ENCODE data around the gene TUBGCP3.

The TUBGCP3 gene

DNA sequence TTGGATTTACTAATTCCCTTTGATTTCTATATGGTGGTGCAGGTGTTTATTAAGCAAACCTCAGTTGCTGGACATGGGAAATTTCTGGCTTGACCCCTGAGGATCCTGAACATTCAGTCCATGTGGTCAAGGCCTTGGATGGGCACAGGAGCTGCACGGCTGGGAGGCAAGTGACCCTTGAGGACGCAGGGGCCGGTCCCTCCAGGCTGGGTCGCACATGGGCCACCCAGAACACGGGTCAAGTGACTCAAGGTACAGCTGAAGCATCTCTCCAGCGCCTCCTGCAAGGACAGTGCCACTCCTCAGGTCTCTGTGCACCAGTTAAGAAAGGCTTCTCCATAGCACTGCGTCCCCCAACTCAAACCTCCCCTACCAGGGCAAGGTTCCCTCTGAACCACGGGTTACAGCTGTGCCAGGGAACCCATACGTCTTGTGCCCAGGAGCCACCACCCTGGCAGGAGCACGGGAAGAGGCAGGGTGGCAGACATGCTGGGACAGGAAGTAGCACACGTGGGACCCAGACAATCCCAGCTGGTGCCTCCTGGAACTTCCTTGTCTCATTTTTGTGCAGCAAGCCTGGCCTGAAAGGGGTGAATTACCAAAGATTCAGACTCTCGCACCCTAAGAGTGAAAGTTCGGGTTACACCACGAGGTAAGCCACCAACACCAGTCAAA, 118.7 kb downstream of the TUBGCP3 start:
- DNase-seq, result no peak

DNA sequence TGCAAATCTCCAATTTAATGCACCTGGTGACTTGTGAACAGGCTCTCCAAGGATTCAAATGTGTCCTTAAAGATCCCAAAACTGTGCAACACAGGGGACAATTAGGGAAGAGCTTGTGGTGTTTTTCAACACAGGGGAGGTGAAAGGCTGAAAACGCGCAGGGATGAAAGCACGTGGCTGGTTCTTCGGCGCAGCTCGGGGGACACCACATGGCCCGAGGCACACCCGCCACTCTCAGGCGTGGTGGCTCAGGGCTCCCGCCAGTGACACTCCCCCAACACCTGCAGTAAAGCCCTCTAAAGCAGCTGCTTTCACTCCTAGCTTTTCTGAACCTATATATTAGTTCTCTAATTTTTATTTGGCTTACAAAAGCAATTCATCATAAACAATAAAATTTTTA, 119.9 kb downstream of the TUBGCP3 start:
- no peak for DNase-seq

- no peak for DNase-seq
Measured at GRCh38 chr13:112467236-112467635, 120.7 kb downstream of the TUBGCP3 start.

- DNase-seq, result no peak
Measured at GRCh38 chr13:112466132-112467058, 121.6 kb downstream of the TUBGCP3 start.

- no peak for DNase-seq
Measured at GRCh38 chr13:112465251-112466131, 122.5 kb downstream of the TUBGCP3 start.

GRCh38 chr13:112464720-112465119, 123.2 kb downstream of the TUBGCP3 start:
- DNase-seq, result no peak

DNA sequence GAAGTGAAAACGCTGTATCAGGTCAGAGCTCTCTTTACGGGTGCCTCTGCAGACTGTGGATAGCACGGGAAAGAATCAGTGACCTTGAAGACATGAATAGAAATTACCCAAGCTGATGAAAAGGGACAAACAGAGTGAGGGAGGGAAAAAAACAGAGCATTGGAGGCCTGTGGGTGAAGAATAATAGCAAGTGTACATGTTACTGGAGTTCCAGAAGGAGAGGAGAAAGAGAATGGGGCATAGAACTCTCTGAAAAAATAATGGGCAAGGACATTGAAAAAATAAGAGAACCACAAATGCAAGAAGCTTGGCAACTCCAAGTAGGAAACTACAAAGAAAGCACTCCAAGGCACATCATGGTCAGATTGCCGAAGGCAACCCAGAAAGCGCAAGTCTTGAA, 125.5 kb downstream of the TUBGCP3 start:
- DNase-seq, result no peak

DNA sequence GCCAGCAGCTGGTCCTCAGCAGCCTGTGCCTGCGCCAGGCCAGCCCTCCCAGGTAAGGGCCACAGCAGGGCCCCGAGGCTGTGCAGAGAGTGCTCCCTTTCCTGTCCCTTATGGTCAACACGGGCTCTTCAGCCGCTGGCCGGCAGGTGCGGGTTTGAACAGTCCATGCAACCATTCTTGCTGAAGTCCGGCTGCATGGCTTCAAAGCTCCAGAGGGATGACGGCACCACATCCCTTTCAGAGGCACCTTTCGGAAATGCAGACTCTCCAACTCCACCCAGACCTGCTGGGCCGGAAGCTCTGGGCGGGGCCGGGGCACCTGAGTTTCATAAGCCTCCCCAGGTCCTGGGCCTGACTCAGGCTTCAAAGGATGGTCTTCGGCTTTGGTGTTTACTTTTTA, 130.5 kb downstream of the TUBGCP3 start:
- no peak for DNase-seq

GRCh38 chr13:112457081-112457480, 130.9 kb downstream of the TUBGCP3 start:
- DNase-seq, result no peak

DNA sequence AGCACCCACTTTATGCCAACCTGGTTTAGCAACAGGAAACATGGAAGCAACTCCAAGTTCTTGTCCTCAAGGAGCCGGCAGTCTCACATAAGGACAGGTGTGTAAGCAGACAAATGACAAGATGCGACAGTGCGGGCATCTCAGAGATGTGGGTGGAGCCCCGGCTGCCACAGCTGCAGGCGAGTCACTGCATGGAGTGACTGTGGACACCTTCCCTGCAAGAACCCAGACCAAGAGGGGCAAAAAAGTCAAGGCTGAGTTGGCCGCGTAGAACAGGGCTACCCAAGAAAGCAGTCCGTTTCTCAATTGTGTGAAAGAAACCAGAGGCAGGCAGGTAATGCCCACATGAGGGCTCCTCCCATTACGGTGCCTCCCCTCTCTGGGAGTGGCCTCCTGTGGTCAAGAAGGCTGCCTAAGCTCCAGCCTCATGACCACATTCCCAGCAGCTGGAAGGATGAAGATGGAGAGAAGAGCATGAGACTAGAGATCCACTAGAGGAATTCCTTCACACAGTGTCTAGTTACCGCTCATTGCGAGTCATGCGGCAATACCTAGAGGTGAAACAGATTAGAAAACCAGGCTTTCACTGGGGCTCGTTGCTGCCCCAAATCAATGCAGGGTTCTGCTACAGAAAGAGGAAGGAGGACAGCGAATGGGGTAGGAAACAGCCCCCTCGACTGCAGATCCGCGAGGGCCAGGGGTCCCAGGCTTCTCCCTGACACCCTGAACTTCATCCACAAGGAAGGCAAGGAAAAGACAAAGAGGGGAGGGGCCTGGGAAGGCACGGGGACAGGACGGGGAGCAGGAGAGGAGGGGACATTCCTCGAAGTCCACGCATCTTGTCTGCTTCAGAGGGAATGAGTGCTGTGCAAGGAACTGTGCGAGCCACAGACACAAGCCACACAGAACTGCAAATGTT, 131.6 kb downstream of the TUBGCP3 start:
- DNase-seq, result no peak

DNA sequence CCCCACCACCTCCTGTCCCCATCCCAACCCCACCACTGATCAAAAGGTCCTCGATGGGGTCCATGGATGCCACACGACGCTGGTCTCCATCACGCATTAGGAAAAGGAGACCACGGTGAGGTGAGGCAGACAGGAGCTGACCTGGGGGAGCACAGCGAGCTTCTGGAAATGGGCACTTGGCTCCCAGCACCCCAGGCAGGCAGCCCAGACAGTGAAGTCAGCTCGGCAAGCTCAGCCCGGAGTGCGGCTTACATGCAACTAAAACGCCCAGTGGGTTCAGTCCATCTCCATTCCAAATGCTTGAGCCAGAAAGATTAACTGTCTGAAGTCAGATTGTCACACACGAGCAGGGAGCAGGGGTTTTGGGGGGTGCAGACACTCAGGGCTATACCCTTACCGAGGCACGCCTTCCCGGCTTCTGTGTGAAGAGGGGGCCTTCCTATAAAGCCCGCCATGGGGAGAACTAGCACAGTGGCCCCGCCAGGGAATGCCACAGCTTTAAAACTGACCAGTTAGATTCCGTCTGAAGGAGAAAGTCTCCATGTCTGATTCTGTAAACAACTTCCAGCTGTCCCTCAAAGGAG, 132.4 kb downstream of the TUBGCP3 start:
- DNase-seq, result no peak

DNA sequence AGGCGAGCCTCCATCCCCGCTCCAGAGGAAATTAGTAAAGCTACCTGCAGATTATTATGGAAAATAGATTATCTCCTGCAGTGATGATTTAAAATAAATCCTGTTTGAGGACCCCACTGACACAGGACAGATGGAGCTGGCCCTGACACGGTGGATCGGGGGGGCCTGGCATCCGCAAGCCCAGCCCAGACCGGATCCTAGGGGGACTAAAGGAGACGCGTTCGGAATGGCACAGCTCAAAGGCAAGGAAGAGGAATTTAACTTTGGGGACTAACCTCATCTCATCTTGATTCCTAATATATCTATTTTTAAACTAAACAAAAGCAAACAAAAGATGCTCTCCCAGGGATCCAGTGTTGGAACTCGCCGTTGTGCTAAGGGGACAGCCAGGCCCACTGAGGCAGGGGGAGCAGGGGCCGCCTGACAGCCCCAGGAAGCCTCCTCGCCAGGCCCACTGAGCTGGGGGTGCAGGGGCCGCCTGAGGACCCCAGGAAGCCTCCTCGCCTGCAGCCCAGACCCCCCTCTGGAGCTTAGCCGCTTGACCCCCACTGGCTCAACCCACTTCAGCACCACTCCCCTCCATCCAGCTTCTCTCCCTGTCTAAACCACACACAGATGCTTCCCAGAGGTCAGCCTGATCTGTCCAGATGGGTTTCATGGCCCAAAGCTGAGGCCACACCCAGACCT, 133.2 kb downstream of the TUBGCP3 start:
- no peak for DNase-seq

DNA sequence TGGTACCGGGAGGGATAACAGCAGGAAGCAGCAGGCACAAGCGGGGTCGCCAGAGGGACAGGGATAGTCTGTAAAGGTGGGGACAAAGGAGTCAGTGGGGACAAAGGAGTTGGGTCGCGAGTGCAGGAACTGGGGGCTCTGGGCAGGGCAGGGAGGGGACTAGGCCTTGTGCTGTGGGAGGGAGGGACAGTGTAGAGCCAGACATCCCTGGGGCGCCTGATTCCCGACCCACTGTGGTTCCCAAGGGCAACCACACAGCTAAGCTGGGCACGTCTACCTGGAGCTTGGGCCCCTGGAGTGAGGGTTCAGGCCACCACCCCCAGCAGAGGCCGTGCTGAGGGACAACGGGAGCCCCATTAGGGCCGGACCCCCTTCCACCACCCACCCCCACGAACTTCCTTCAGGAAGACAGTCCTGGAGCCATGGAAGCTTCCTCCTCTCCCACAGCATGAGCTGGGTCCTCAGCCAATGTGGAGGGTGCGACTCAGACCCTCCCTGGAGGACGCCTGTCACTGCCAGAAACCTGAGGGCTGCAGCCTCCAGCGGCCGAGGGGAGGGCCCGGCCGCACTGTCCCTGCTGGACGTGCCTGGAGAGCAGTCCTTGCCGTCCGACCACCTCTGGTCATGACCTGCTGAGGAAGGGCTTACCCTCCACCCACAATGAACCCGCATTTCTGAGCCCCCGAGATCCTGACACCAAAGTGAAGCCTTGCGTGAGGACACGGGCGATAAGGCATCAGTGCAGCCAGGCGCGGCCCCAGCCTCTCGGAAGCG, 133.9 kb downstream of the TUBGCP3 start:
- DNase-seq, result no peak

DNA sequence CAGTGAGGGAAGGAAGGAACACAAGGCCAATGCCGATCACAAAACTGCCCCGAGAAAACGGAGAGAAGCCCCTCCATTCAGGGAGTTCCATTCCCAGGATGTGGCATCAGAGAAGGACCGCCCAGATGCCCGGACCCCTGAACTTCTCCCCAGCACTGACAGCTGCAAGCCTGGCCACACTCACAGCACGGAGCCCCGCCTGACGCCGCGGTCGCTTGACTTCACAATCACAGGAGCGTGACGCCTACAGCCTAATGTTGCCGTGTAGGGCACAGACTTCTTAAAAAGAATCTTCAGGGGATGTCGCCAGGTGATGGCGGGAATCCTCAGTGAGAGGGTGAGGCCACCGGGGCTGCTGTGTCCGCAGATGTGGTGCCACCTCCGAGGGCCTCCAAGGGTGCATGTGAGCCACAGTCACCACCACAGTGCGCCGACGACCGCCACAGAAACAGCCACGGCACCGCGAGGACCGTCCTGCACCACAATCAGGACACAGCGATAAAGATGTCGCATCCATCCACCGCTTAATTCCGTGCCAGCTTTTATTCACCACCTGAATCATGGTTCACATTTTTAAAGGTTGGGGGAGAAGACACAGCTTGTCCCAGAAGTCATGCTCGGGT, 134.6 kb downstream of the TUBGCP3 start:
- DNase-seq, result no peak

- DNase-seq, result no peak
Measured at GRCh38 chr13:112452380-112453206, 135.4 kb downstream of the TUBGCP3 start.

- no peak for DNase-seq
Measured at GRCh38 chr13:112451512-112452379, 136.2 kb downstream of the TUBGCP3 start.

DNA sequence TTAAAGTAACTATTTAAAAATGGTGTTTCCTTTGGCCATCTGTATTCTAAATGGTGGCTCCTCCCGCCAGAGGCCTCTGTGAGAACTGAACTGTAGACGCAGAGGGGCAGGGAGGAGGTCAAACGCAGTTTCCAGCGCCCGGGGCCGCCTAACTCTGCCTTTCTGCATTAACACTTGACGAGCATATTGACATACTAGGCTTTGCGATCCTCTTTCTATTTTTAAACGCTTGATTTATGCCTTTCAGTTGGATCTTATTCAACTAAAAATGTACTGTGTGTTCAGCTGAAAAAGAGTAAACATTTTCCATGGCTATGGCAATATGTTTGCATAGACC, 137.1 kb downstream of the TUBGCP3 start:
- no peak for DNase-seq

All from stimulated activated CD4-positive, alpha-beta T cell treated with anti-CD3 and anti-CD28 coated beads, Interleukin-2, amount 100 ng/mL, for 24 hours (primary cell).